Measurements from ENCODE around the gene PIP5K1B. TPM values are rescaled to one million over a fixed set of nuclear protein-coding genes. Genes with fewer than 3 reads are reported as not detected.

Gene PIP5K1B
- total RNA-seq, 1 experiment from 2014 or later = not detected

GRCh38 chr9:69016191-69017096, 311.4 kb downstream of the PIP5K1B start:
- Histone ChIP-seq H3K9me3 (ENCODE audit: control insufficient read depth, insufficient read depth, low read depth, low read length) (no peaks in the 10 kb centered on the region), H3K27me3 (ENCODE audit: control insufficient read depth, insufficient read depth, low read length) (no peaks in the 10 kb centered on the region), H3K4me1 (ENCODE audit: control insufficient read depth, insufficient read depth, low read length) (no peaks in the 10 kb centered on the region), H3K4me3 (ENCODE audit: low read depth in 2 of 2, low read length in 2 of 2) (no peak overlapping the region), H3K27ac (ENCODE audit: low read length) (no peak overlapping the region), H3K36me3 (ENCODE audit: control insufficient read depth, insufficient read depth, low read length) (no peaks in the 10 kb centered on the region)
- intact Hi-C loops (cut with micrococcal nuclease; ENCODE audit: unreplicated experiment) (no loop called here), in situ Hi-C loops (cut with HindIII; ENCODE audit: low pct_unique_long_range_greater_than_20kb, low sequenced_read_pairs) (no loop called here)
- ATAC-seq (no peak), DNase-seq (ENCODE audit: low read depth, low spot score) (no peak)
- ChIA-PET CTCF (no interaction called here), POLR2A (no interaction called here)
- TF ChIP-seq POLR2AphosphoS5 (IDR thresholded peaks at IDR 0.05; ENCODE audit: low read depth, low read length) (no peak), TCF7L2 (IDR thresholded peaks at IDR 0.05; ENCODE audit: low read depth, low read length) (no peak), REST (IDR thresholded peaks at IDR 0.05; ENCODE audit: insufficient read depth in 1 of 2, low read depth in 2 of 2, low read length in 1 of 2) (no peak), SIN3A (IDR thresholded peaks at IDR 0.05; ENCODE audit: borderline replicate concordance, insufficient read depth, low read depth, low read length) (no peak)
- TF ChIP-seq, protein P1, sequence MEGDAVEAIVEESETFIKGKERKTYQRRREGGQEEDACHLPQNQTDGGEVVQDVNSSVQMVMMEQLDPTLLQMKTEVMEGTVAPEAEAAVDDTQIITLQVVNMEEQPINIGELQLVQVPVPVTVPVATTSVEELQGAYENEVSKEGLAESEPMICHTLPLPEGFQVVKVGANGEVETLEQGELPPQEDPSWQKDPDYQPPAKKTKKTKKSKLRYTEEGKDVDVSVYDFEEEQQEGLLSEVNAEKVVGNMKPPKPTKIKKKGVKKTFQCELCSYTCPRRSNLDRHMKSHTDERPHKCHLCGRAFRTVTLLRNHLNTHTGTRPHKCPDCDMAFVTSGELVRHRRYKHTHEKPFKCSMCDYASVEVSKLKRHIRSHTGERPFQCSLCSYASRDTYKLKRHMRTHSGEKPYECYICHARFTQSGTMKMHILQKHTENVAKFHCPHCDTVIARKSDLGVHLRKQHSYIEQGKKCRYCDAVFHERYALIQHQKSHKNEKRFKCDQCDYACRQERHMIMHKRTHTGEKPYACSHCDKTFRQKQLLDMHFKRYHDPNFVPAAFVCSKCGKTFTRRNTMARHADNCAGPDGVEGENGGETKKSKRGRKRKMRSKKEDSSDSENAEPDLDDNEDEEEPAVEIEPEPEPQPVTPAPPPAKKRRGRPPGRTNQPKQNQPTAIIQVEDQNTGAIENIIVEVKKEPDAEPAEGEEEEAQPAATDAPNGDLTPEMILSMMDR (IDR thresholded peaks at IDR 0.05) = no peak
- BruUV-seq (replicated peaks) = no TSS peak

DNA sequence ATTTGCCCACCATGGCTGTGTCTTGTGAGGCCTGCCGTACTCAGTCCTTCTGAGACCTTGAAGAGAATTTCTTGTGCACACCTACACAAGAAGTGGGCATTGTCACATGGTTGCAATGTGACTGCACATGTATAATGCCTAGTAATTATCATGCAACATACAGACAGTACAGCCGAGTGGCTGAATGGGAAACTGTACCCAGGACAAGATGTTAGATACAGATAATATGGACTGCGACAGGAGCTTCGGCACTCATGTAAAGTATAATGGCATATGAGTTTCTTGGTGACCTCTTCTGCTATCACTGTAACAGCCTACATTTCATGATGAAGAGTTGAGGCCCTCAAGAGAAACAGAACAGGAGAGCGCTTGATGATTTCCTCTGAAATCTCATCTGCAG, 313.7 kb downstream of the PIP5K1B start:
- no TSS peak for BruUV-seq (replicated peaks)
- no peak for TF ChIP-seq REST (IDR thresholded peaks at IDR 0.05; ENCODE audit: insufficient read depth in 1 of 2, low read depth in 2 of 2, low read length in 1 of 2)
- no peak for TF ChIP-seq TCF7L2 (IDR thresholded peaks at IDR 0.05; ENCODE audit: low read depth, low read length)
- no peak for TF ChIP-seq SIN3A (IDR thresholded peaks at IDR 0.05; ENCODE audit: borderline replicate concordance, insufficient read depth, low read depth, low read length)
- no peak for TF ChIP-seq POLR2AphosphoS5 (IDR thresholded peaks at IDR 0.05; ENCODE audit: low read depth, low read length)
- TF ChIP-seq, protein P1 (IDR thresholded peaks at IDR 0.05) = no peak
- ChIA-PET POLR2A (no interaction called here), CTCF (no interaction called here)
- Histone ChIP-seq H3K9me3 (ENCODE audit: control insufficient read depth, insufficient read depth, low read depth, low read length) (no peaks in the 10 kb centered on the region), H3K36me3 (ENCODE audit: control insufficient read depth, insufficient read depth, low read length) (no peaks in the 10 kb centered on the region), H3K27ac (ENCODE audit: low read length) (no peak overlapping the region), H3K27me3 (ENCODE audit: control insufficient read depth, insufficient read depth, low read length) (no peaks in the 10 kb centered on the region; the same call in 1 of the 2 replicates), H3K4me3 (ENCODE audit: low read depth in 2 of 2, low read length in 2 of 2) (no peak overlapping the region), H3K4me1 (ENCODE audit: control insufficient read depth, insufficient read depth, low read length) (no peaks in the 10 kb centered on the region)
- no peak for DNase-seq (ENCODE audit: low read depth, low spot score)
- in situ Hi-C loops (cut with HindIII; ENCODE audit: low pct_unique_long_range_greater_than_20kb, low sequenced_read_pairs) = no loop called here
- no peak for ATAC-seq
- intact Hi-C loops (cut with micrococcal nuclease; ENCODE audit: unreplicated experiment) = no loop called here
